Uterus (tissue), 2 donors: ENCODE data around the gene SNRNP70.
"Not testable (repeated sequence)": the region's sequence is repeated elsewhere in the genome, so short reads cannot be mapped to it uniquely, and the experiment has no call there.

Source experiments
- POLR2A ChIP-seq, 2 donors: fragments of 450-650 bp; IDR thresholded peaks; one replicate each; pipeline ENCODE4 v1.6.1; 2016; ENCODE audit warnings: antibody characterized with exemption in 2 of 2, mild to moderate bottlenecking in 1 of 2, moderate library complexity in 1 of 2
- TF ChIP-seq, protein P1 (sequence below), 4 experiments: fragments of 200-600 bp in 2 of 4; fragments of 450-650 bp in 2 of 4; sonication (generic) in 2 of 4; IDR thresholded peaks; one replicate each; pipeline ENCODE4 v1.5.1; 2016 to 2019; ENCODE audit warnings: antibody characterized with exemption in 4 of 4, mild to moderate bottlenecking in 2 of 4, moderate library complexity in 1 of 4

- not testable (repeated sequence) for TF ChIP-seq POLR2A (IDR thresholded peaks at IDR 0.05)
- TF ChIP-seq, protein P1, sequence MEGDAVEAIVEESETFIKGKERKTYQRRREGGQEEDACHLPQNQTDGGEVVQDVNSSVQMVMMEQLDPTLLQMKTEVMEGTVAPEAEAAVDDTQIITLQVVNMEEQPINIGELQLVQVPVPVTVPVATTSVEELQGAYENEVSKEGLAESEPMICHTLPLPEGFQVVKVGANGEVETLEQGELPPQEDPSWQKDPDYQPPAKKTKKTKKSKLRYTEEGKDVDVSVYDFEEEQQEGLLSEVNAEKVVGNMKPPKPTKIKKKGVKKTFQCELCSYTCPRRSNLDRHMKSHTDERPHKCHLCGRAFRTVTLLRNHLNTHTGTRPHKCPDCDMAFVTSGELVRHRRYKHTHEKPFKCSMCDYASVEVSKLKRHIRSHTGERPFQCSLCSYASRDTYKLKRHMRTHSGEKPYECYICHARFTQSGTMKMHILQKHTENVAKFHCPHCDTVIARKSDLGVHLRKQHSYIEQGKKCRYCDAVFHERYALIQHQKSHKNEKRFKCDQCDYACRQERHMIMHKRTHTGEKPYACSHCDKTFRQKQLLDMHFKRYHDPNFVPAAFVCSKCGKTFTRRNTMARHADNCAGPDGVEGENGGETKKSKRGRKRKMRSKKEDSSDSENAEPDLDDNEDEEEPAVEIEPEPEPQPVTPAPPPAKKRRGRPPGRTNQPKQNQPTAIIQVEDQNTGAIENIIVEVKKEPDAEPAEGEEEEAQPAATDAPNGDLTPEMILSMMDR (IDR thresholded peaks at IDR 0.05): peak; percentile 46 to 74 (median 70)
Observed at GRCh38 chr19:49074869-49075268, 10.4 kb upstream of the SNRNP70 start.
